HG03342 (cell line): Measurements from ENCODE around the gene PRG2.

ENCODE experiments used
- ATAC-seq: cut with Tn5 transposase; IDR thresholded peaks from one replicate; pipeline ENCODE4 v1.9.1; 2021; ENCODE audit warnings: mild to moderate bottlenecking, moderate library complexity; ENCODE audit not compliant: unreplicated experiment

The PRG2 gene

GRCh38 chr11:57397394-57397990 is 7.0 kb upstream of the PRG2 start:
- no peak for ATAC-seq

- ATAC-seq: no peak
Measured at GRCh38 chr11:57396744-57397143, 6.3 kb upstream of the PRG2 start.

- ATAC-seq: no peak
Measured at GRCh38 chr11:57395905-57396623, 5.6 kb upstream of the PRG2 start.

- no peak for ATAC-seq
Measured at GRCh38 chr11:57394203-57394965, 3.9 kb upstream of the PRG2 start.

GRCh38 chr11:57392763-57393105 is 2.3 kb upstream of the PRG2 start:
- ATAC-seq: no peak

GRCh38 chr11:57392066-57392762 is 1.8 kb upstream of the PRG2 start:
- ATAC-seq: no peak

GRCh38 chr11:57391539-57391938 is 1.1 kb upstream of the PRG2 start:
- no peak for ATAC-seq

- no peak for ATAC-seq
Measured at GRCh38 chr11:57391111-57391510, 661 bp upstream of the PRG2 start.

- ATAC-seq: no peak
Measured at GRCh38 chr11:57387289-57388030, 3.0 kb downstream of the PRG2 start.

GRCh38 chr11:57386178-57386940 is 4.1 kb downstream of the PRG2 start:
- ATAC-seq: no peak

GRCh38 chr11:57380975-57381374 is 9.5 kb downstream of the PRG2 start, which contains the start of gene PRG3:
Gene PRG3 (minus strand): TSS chr11:57381150. CDS start chr11:57380708, 442 bp downstream.
- ATAC-seq: no peak

GRCh38 chr11:57379732-57380131 is 10.7 kb downstream of the PRG2 start:
- ATAC-seq: no peak

GRCh38 chr11:57378186-57378585 is 12.3 kb downstream of the PRG2 start:
- no peak for ATAC-seq

GRCh38 chr11:57377107-57377506 is 13.3 kb downstream of the PRG2 start:
- no peak for ATAC-seq

- ATAC-seq: no peak
Measured at GRCh38 chr11:57376095-57377090, 14.1 kb downstream of the PRG2 start.

- ATAC-seq: no peak
Measured at GRCh38 chr11:57375490-57375889, 15.0 kb downstream of the PRG2 start.

- ATAC-seq: no peak
Measured at GRCh38 chr11:57374966-57375365, 15.5 kb downstream of the PRG2 start.

GRCh38 chr11:57373146-57373545 is 17.3 kb downstream of the PRG2 start:
- ATAC-seq: no peak

- ATAC-seq: no peak
Measured at GRCh38 chr11:57370941-57371340, 19.5 kb downstream of the PRG2 start.
